Activated CD4-positive, alpha-beta memory T cell treated with anti-CD3 and anti-CD28 coated beads, Interleukin-2, amount 10 ng/mL, durations not matched to agents 7 days and 5 days (primary cell): ENCODE measurements around the gene IFITM10. TPM values are rescaled to one million over a fixed set of nuclear protein-coding genes. Genes with fewer than 3 reads are reported as not detected.

Experiments
- CTCF ChIA-PET: fragments of 350-600 bp; sonication (Branson Sonifier 250); formaldehyde crosslinking; loops from one replicate; lab custom pipeline; 2021; ENCODE audit warnings: antibody characterized with exemption, inconsistent platforms; lab: Charles Lee
- POLR2A ChIA-PET: fragments of 350-600 bp; sonication (Branson Sonifier 250); formaldehyde crosslinking; loops from one replicate; lab custom pipeline; 2021; ENCODE audit warnings: antibody characterized with exemption; lab: Charles Lee
- DNase-seq: peaks from one replicate; pipeline ENCODE4 v3.0.0-alpha.2; 2020
- H3K27ac Mint-ChIP-seq: one replicate; pipeline ENCODE4 v1.8.0; 2021; ENCODE audit warnings: mild to moderate bottlenecking, mixed read lengths
- H3K27me3 Mint-ChIP-seq: one replicate; pipeline ENCODE4 v1.8.0; 2021; ENCODE audit warnings: mixed read lengths
- H3K36me3 Mint-ChIP-seq: one replicate; pipeline ENCODE4 v1.8.0; 2021; ENCODE audit warnings: low read depth, mixed read lengths
- H3K4me1 Mint-ChIP-seq: one replicate; pipeline ENCODE4 v1.8.0; 2021; ENCODE audit warnings: mixed read lengths
- H3K4me3 Mint-ChIP-seq: one replicate; pipeline ENCODE4 v1.8.0; 2021; ENCODE audit warnings: mild to moderate bottlenecking, mixed read lengths
- H3K9me3 Mint-ChIP-seq: one replicate; pipeline ENCODE4 v1.8.0; 2021; ENCODE audit warnings: mixed read lengths
- total RNA-seq, 2 experiments: library from RNA; stranded (reverse); gene quantifications; one replicate each; pipeline ENCODE4 v1.2.3, GENCODE V29; 2021

IFITM10 gene
- total RNA-seq, 2 experiments from 2014 or later = 0.70 to 1.3 TPM

GRCh38 chr11:1782031-1782590 lies 31.7 kb upstream of the IFITM10 start:
- H3K4me1 Mint-ChIP-seq = no peaks in the 10 kb centered on the region
- no peaks in the 10 kb centered on the region for H3K9me3 Mint-ChIP-seq
- no peak overlapping the region for H3K4me3 Mint-ChIP-seq
- DNase-seq = no peak
- CTCF ChIA-PET = no interaction called here
- H3K27me3 Mint-ChIP-seq = peaks cover 4% of the 10 kb centered on the region
- POLR2A ChIA-PET = no interaction called here
- no peaks in the 10 kb centered on the region for H3K36me3 Mint-ChIP-seq
- H3K27ac Mint-ChIP-seq = no peak overlapping the region

- CTCF ChIA-PET = no interaction called here
- no peak for DNase-seq
- H3K36me3 Mint-ChIP-seq = no peaks in the 10 kb centered on the region
- no peak overlapping the region for H3K4me3 Mint-ChIP-seq
- H3K27me3 Mint-ChIP-seq = peaks cover 6% of the 10 kb centered on the region
- no peaks in the 10 kb centered on the region for H3K4me1 Mint-ChIP-seq
- POLR2A ChIA-PET = no interaction called here
- no peak overlapping the region for H3K27ac Mint-ChIP-seq
- H3K9me3 Mint-ChIP-seq = no peaks in the 10 kb centered on the region
These were observed 31.2 kb upstream of the IFITM10 start for GRCh38 chr11:1781593-1781975.

DNA sequence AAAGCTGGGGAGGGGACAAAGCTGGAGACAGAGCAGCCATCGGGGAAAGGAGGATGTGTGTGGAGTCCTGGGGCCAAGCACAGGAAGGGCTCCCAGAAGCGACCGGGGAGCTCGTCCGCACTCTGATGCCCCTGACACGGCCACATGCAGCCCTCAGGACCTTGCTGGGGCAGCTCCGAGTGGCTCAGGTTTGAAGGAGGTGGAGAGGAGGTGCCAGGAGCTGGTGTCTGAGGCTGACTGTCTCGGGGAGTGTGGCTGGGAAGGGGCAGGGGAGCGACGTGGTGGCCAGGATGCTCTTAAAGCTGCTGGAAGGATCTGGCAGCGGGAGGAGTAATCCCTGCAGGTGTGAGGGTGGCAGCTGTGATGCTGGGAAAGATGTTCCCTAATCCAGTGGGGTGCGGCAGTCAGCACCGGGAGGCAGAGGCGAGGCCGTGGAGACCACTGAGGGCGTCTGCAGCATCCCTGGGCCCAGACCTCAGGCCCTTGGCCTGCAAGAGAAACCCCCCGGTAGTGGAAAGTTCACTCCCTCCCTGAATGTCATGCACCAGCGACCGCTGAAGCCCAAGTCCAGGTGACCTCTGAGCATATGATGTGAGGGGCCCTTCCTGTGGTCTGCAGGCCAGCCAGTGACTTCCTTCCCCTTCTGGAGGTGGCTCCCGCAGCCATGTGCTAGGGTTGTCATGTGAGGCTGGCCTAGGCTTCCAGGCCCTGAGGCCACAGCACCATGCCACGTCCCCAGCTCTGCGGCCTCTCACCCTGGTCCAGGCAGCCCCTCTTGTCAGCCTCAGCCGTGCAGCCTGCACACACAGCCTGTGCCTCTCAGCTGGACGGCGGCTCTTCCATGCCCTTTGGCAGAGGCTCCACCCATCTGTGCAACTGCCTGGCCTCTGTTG lies 30.6 kb upstream of the IFITM10 start:
- H3K4me3 Mint-ChIP-seq = no peak overlapping the region
- H3K4me1 Mint-ChIP-seq = no peaks in the 10 kb centered on the region
- H3K9me3 Mint-ChIP-seq = no peaks in the 10 kb centered on the region
- CTCF ChIA-PET = no interaction called here
- peaks cover 6% of the 10 kb centered on the region for H3K27me3 Mint-ChIP-seq
- no peaks in the 10 kb centered on the region for H3K36me3 Mint-ChIP-seq
- DNase-seq = no peak
- no peak overlapping the region for H3K27ac Mint-ChIP-seq
- POLR2A ChIA-PET = no interaction called here

DNA sequence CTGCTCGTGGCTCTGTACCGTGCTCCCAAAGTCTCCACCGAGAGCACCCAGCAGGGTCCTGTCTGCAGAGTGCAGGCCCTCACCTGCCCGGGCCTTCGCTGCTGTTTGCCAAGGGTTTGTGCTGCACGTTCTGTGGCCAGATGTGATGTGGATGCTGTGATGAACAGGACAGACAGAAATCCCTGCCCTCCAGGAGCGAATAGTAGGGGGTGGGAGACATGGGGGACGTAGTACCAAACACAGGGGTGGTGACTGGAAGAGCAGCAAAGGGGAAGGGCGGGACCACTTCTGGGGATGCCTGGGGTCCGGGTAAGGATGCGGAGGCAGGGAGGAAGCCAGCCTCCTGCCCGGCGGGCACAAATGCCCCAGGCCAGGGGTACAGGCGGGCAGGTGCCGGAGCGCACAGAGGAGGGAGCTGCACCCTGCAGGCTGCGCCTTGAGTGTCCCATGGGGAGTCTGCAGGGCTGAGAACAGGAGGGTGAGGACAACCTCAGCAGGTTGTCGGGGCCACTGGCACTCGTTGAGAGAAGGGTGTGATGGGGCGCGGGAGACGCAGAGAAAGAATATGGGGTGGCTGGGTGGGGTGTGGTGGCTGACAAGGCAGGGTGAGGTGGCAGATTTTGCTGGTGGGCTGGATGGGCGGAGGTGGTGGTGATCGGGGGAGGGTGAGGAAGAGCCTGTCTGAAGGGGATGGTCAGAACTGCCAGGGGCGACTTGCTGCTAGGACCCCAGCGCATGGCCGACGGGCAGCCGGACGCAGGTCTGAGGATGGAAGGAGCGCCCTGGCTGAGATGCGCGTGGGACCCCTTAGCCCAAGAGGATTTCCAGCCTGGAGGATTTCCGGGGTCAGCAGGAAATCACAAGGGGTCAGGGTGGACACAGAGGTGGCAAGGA lies 29.7 kb upstream of the IFITM10 start:
- H3K27ac Mint-ChIP-seq = no peak overlapping the region

DNA sequence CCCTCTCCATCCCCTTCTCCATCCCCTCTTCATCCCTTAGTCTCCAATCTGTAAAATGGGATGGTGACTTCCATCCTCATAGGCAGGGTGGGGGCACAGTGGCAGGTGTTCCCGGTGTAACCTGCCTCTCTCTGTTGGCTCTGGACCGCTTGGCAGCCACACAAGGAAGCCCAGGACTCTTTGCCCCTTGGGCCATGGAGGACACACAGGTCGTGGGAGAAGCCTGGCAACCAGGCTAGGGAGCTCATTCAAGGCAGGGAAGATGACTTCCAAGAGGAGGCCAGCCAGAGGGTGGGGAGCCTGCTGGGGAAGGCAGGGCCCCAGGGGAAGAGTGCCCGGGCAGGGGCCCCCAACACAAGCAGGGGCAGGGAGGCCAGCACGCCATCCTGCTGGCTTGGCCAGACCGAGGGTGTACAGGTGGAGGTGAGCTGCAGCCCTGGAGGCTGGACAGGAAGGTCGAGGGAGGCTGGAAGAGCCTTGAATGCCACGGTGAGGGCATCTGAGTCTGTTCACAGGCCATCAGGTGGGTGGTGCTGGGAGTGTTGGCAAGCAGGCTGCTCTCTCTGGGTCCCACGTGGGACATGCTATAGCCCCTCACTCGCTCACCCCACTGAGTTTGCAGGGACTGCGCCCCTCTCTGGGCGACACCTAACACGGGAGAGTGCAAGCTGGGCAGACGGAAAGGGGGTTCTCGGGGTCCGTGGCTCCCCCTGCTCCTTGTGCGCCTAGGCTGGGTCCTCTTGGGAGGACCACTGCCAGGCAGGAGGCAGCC lies 28.8 kb upstream of the IFITM10 start:
- no peak overlapping the region for H3K4me3 Mint-ChIP-seq
- ChIA-PET POLR2A (no interaction called here), CTCF (no interaction called here)
- H3K4me1 Mint-ChIP-seq = no peaks in the 10 kb centered on the region
- no peaks in the 10 kb centered on the region for H3K9me3 Mint-ChIP-seq
- DNase-seq = no peak
- no peaks in the 10 kb centered on the region for H3K36me3 Mint-ChIP-seq
- H3K27ac Mint-ChIP-seq = no peak overlapping the region
- H3K27me3 Mint-ChIP-seq = peaks cover 10% of the 10 kb centered on the region

More for the DNA sequence above, 29.7 kb upstream of the IFITM10 start:
- H3K27me3 Mint-ChIP-seq = peaks cover 6% of the 10 kb centered on the region
- no peaks in the 10 kb centered on the region for H3K36me3 Mint-ChIP-seq
- no peak overlapping the region for H3K4me3 Mint-ChIP-seq
- no peaks in the 10 kb centered on the region for H3K9me3 Mint-ChIP-seq
- no peaks in the 10 kb centered on the region for H3K4me1 Mint-ChIP-seq
- CTCF ChIA-PET = no interaction called here
- POLR2A ChIA-PET = no interaction called here
- DNase-seq = no peak

DNA sequence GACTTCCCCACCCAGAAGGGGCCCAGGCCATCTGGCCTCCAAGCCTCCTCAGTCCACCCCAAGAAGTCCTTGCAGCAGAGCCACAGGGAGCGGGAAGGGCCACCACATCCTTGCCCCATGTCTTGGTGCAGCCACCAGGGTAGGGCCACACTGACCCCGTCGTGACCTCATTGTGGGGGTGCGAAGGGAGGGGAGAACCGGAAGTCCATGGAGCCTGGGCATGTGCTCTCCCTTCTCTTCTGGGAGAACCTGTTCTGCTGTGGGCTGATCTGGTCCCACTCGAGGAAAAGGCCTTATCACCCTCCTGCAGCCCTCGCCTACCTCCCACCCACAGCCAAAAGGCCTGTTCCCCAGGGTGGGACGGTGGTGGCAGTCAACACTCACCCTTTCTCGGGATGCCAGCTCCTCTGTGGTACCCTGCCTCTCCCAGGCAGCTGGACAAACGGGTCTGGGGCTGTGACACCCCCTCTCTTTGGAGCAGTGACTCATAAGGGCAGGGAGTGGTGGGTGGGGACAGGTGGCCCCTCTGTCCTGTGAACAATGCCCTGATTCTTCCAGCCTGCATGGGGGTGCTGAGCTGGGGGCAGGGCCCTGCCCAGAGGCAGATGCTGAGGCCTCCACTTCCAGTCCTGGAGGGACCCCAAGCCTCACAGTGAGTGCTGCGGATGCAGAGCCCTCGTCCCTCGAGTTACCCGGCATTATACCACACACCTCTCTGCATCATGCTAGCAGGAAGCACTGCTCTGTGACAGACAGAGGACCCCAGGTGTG lies 27.9 kb upstream of the IFITM10 start:
- peaks cover 10% of the 10 kb centered on the region for H3K27me3 Mint-ChIP-seq
- DNase-seq = no peak
- no peak overlapping the region for H3K4me3 Mint-ChIP-seq
- POLR2A ChIA-PET = no interaction called here
- H3K36me3 Mint-ChIP-seq = no peaks in the 10 kb centered on the region
- peaks cover 8% of the 10 kb centered on the region for H3K4me1 Mint-ChIP-seq
- no peak overlapping the region for H3K27ac Mint-ChIP-seq
- no peaks in the 10 kb centered on the region for H3K9me3 Mint-ChIP-seq
- CTCF ChIA-PET = interaction anchor here (0.6 kb wide), 1 partner anchor 54 kb away, joined by 3 read pairs; no protein-coding TSS in a partner anchor

DNA sequence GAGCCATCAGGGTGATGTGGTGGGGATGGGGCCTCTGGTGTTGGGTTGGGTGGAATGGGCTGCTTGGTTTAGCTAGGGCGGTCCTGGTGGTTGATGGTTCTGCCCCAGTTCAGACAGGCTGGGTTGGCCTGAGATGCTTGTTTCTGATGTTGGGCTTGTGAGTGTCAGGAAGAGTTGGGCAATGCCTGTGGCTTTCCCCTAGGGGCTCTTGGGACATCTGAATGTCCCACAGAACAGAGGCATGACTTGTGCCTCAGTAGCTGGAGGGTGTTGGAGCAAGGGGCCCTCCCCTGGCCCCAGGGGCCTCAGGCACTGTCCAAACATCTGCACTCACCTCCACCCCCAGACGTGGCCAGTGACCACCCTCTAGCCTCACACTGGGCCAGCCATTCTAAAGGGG lies 27.3 kb upstream of the IFITM10 start:
- H3K27me3 Mint-ChIP-seq = peaks cover 8% of the 10 kb centered on the region
- no peaks in the 10 kb centered on the region for H3K36me3 Mint-ChIP-seq
- H3K9me3 Mint-ChIP-seq = no peaks in the 10 kb centered on the region
- no peak overlapping the region for H3K4me3 Mint-ChIP-seq
- CTCF ChIA-PET = interaction anchor here (0.6 kb wide), 1 partner anchor 55 kb away, joined by 3 read pairs; no protein-coding TSS in a partner anchor
- POLR2A ChIA-PET = no interaction called here
- peaks cover 11% of the 10 kb centered on the region for H3K4me1 Mint-ChIP-seq
- DNase-seq = no peak
- no peak overlapping the region for H3K27ac Mint-ChIP-seq

DNA sequence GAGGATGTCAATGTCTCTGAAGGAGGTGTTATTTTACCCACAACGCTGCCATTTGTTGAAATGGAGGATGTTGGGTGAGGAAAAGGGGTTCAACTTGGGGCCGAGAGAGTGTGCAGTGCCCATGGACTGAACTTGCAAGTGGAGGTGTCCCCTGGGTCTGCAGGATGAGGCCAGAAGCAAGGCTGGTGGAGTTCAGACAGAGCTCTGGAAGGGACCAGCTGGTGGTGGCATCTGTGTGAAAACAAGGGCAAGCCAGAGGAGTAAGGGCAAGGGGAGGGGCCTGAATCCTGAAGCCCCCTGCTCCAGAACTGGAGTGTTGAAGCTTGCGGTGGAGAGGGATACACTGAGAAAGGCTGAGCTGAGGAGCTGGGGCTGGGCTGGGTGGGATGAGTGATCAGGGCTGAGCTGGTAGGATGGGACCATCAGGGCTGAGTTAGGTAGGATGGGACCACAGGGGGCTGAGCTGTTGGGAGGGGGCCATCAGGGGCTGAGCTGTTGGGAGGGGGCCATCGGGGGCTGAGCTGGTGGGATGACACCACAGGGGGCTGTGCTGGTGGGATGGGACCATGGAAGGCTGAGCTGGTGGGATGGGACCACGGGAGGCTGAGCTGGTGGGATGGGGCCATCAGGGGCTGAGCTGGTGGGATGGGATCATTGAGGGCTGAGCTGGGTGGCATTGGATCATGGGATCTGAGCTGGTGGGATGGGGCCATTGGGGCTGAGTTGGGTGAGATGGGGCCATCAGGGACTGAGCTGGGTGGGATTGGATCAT lies 26.7 kb upstream of the IFITM10 start:
- Mint-ChIP-seq H3K9me3 (no peaks in the 10 kb centered on the region), H3K27ac (no peak overlapping the region), H3K4me1 (peaks cover 17% of the 10 kb centered on the region), H3K27me3 (peaks cover 8% of the 10 kb centered on the region), H3K4me3 (no peak overlapping the region), H3K36me3 (no peaks in the 10 kb centered on the region)
- DNase-seq = no peak
- ChIA-PET CTCF (interaction anchor here (0.6 kb wide), 1 partner anchor 56 kb away, joined by 3 read pairs; no protein-coding TSS in a partner anchor), POLR2A (no interaction called here)

GRCh38 chr11:1776331-1776851 lies 26.0 kb upstream of the IFITM10 start:
- DNase-seq = no peak
- no peak overlapping the region for H3K27ac Mint-ChIP-seq
- no peaks in the 10 kb centered on the region for H3K9me3 Mint-ChIP-seq
- no peak overlapping the region for H3K4me3 Mint-ChIP-seq
- peaks cover 24% of the 10 kb centered on the region for H3K4me1 Mint-ChIP-seq
- POLR2A ChIA-PET = no interaction called here
- H3K27me3 Mint-ChIP-seq = peaks cover 9% of the 10 kb centered on the region
- CTCF ChIA-PET = no interaction called here
- H3K36me3 Mint-ChIP-seq = no peaks in the 10 kb centered on the region

- Mint-ChIP-seq H3K4me1 (peaks cover 36% of the 10 kb centered on the region), H3K4me3 (no peak overlapping the region), H3K9me3 (no peaks in the 10 kb centered on the region), H3K27ac (no peak overlapping the region), H3K27me3 (peaks cover 13% of the 10 kb centered on the region), H3K36me3 (no peaks in the 10 kb centered on the region)
- ChIA-PET CTCF (no interaction called here), POLR2A (no interaction called here)
- DNase-seq = no peak
These were observed 24.5 kb upstream of the IFITM10 start for GRCh38 chr11:1774886-1775285.

DNA sequence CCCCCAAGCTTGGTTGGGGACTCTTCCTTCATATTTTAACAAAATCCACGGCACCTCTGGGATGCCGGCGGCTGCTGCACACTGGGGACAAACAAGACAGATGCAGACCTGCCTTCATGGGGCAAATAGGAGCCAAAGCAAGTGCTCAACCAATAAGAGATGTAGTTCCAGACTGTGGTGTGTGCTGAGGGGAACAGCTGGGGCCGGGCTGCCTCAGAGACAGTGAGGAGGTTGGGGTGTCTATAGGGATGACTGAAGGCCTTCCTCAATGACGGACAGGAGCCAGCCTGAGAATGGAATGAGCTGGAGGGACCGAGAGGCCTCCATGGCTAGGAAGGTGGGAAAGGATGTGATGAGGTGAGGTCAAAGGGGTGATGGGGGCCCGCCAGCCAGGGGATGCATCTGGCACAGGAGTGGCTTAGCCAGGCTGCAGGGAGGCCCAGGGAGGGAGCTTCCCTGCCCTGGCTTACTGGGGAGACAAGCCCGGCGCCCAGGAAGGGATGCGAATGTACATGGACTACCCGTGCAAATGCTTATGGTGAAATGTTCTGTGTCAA lies 23.7 kb upstream of the IFITM10 start:
- no peak overlapping the region for H3K27ac Mint-ChIP-seq
- CTCF ChIA-PET = interaction anchor here (1.0 to 2.1 kb wide), 4 partner anchors 10 to 77 kb away, joined by 4 to 5 read pairs (median 4); partner anchors contain the start of gene CTSD
- H3K9me3 Mint-ChIP-seq = no peaks in the 10 kb centered on the region
- no peak for DNase-seq
- POLR2A ChIA-PET = interaction anchor here (1.8 to 2.0 kb wide), 2 partner anchors 10 to 16 kb away, joined by 9 to 10 read pairs; partner anchors contain the start of gene CTSD
- H3K36me3 Mint-ChIP-seq = no peaks in the 10 kb centered on the region
- H3K4me3 Mint-ChIP-seq = no peak overlapping the region
- H3K4me1 Mint-ChIP-seq = peaks cover 42% of the 10 kb centered on the region
- H3K27me3 Mint-ChIP-seq = peaks cover 13% of the 10 kb centered on the region
